Stimulated activated CD8-positive, alpha-beta memory T cell treated with anti-CD3 and anti-CD28 coated beads, Interleukin-15, amount 100 ng/mL, for 1 hour (primary cell): ENCODE results near the gene KRT35.

Experiments
- DNase-seq: peaks from one replicate; pipeline ENCODE4 v3.0.0-alpha.2; 2020; ENCODE audit warnings: low read depth

The KRT35 gene

DNA sequence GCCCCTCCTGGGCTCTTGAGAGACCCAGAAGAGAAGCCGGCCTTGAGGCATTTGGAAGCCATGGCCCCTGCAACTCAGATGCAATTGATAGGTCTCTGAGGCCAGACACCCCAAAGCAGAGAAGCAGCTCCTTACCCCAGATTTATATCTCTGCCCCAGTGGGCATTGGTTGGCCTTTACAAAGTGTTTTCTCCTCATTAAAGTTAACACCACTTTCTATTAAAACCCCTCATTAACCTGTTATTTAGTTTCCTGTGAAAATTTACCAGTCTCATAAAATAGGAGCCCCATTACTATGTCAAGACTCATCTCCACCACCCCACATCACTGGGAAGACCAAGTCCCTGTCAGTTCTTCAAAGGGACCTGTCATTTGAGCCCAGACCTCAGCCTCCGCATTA is at the start of gene KRT35:
Gene KRT35 (minus strand): TSS at position 116 of the 400 bp plus-strand sequence. CDS start 54 bp downstream, at position 62.
- DNase-seq: no peak

DNA sequence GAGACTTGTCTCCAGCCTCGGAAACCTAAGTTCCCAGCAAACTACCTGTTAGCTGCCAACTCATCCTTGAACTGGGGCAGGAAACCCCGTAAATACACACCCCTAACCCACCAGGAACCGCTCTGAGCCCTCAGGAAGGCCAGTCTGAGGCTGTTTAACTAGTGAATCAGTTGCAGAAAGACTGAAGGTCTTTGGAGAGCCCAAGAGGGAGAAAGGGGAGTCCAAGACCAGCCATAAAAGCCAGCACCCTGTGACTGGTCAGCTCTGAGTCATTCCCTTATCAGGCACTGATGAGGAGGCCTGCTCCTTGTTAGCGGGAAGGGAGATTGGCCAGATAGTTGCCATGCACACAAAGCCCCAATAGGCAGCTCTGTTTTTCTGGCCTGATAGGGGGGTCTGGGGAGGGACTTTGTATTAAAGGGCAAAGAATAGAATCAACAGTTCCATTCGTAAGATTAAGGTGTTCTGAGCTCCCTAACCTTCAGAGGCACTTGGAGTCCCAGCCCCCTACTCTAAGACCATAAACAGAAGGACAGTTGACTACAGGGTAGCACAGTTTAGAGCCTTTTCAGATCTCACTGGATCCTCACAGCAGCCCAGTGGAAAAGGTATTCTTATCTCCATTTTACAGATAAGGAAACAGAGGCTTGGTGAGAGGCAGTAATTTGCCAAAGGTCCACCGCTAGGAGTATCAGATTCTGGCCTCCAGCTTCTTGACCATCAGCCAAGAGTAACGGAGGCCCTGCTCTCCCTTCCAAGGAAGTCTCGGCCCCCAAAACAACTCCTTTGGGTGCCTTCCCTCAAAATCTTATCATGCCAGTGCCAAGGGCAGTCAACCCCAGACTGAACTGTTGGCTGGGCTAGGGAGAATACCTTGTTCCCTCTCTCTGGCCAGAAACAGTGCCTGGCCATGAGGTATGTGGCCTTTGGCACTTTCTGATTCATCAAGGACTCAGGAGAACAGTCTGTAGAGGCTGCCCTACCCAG is 49.4 kb upstream of the KRT35 start:
- DNase-seq: no peak

DNA sequence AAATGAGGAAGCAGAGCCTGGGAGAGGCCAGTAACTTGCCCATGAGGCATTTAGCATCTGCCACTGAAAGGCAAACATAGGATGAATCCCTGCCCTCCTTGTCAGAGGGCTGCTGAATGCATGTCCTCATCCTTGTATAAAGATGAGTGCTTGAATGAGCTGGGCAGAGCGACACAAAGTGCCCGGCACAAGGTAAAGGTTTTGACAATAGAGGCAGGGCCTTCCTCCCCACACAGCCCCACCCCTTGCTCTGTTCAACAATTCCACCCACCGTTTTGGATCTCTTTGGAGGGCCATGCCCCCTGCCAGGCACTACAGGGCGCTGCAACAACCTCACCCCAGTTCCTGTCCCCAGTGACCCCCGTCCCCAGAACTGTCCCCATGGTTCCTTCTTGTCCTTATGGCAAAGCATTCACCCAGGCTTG is 48.6 kb upstream of the KRT35 start:
- no peak for DNase-seq

DNA sequence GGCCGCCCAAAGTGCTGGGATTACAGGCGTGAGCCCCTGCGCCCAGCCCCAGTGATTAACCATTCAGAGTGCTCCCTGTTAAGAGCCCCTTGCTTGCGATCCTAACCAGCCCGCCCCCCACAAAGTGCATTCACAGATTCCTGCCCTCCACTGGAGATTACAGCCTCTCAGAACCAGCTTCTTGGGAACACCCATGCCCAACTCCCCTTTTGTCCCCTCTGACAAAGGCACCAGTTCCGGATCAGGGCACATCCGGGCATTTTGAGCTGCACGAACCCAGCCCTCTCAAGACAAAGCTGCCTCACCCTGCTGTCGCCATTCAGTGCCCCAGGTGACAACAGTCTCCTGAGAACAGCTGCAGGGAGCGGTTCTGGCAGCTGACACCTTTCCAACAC is 48.0 kb upstream of the KRT35 start:
- DNase-seq: no peak

DNA sequence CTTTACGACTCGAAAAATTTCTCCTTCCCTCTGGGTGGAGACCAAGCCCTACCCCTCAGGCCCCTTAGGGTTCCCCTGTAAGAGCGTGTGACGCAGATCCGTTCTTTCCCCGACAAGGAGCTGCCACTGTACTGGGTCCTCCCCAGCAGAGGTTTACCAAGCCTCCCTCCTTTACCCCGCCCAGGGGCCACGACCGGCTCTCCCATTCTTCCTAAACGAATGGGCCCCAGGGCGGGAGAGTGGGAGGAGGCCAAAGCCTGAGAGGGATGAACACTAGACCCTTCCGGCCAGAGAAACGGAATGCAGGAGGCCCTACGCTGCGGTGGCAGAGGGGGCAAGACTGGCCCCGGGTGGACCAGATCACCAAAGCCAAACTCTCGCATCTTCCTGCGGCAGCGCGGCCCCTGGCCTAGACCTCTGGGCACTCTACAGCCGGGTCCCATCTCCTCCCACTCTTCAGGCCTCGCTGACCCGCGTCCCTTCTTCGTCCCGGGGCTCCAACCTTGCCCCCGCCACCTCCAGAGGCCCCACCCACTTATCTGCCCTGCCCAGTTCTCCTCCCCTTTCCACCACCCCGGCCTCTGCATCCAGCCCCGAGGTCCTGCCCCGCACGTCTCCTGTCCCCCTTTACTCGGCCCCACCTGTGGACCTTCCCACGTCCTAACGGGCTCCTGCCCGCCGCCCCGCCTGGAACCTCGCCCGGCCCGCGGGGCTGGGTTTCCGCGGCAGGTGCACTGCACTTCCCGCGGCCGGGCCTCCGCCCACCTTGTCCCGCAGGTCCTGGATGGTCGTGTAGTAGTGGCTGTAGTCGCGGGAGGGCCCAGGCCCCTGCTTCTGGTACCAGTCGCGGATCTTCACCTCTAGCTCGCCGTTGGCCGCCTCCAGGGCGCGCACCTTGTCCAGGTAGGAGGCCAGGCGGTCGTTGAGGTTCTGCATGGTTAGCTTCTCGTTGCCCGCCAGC is 46.4 kb upstream of the KRT35 start:
- DNase-seq: no peak

DNA sequence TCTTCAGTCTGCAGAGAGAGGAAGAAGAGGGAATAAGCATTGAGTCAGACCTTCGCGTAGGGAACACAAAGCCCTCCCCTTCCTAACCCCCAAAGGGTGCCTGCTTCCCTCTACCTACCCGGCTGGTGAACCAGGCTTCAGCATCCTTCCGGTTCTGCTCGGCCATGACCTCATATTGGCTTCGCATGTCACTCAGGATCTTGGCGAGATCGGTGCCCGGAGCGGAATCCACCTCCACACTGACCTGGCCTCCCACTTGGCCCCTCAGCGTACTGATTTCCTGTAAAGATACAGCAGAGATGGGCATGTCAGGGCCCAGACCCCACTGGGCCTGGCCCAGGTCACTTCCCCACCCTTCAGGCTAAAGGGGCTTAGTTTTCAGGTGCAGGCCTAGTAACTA is 43.3 kb upstream of the KRT35 start:
- no peak for DNase-seq

DNA sequence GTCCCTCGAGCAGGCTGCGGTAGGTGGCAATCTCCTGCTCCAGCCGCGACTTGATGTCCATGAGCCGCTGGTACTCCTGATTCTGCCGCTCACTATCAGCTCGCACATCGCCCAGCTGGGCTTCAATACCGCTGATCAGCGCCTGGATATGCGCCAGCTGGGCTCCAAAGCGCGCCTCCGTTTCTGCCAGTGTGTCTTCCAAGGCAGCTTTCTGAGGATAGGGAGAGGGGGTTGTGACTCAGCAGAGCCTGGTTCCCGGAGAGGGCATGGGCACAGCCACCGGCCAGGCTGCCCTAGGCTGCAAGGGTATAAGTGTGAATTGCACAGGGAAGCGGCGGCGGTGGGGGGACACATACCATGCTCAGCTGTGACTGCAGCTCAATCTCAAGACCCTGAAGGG is 42.8 kb upstream of the KRT35 start:
- no peak for DNase-seq

DNA sequence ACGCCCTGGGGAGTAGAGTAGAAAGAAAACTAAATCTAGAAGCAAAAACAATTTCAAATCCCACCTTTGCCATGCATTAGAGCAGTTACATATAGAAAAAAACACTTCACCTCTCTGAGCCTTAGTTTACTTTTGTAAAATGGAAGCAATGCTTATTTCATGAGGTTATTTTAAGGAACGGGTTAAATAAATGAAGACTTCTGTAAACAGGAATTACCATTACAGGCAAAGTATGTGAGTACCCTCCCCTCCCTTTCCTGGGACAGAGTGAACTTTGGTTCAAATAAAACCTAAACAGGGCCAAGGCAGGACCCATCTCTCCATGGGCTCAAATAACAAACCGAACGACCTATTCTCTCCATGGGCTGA is 42.3 kb upstream of the KRT35 start:
- no peak for DNase-seq

DNA sequence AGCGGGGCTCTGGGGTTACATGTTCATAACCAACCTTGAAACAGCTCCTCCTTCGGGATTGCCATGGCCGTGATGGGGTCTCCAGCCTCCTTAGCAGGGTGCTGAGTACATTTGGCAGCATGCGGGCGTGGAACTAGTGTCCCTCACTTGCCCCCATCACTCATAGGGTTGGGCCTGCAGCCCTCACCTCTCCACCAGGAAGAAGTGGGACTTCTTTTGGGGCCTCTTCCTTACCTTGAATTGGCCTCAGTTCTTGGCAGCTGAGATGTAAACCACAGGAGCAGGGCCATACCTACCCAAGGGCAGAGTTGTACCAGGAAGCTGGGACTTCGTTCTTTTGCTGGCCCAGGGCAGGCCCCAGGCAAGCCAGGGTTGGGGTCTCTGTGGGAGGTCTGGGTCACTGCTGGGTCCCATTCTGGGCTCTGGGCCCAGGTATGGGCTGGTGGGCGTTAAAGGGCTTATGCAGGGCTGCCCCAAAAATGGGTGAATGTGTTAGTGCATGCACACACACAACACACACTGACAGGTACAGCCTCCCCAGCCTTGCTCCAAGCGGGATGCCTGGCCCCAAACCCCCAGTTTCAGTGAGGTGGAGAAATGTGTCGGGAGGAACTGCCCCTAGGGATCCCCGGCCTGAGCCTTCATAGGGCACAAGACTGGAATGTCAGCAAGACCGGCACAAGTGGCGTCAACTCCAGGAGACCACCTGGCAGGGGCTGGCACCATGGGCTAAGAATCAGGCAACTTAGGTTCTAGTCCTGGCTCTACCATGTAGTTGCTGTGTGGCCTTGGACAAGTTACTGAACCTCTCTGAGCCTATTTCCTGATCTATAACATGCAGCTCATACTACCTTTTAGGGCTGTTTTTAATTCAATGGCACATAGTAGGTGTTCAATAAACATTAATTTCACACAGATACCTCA is 41.6 kb upstream of the KRT35 start:
- DNase-seq: no peak

DNA sequence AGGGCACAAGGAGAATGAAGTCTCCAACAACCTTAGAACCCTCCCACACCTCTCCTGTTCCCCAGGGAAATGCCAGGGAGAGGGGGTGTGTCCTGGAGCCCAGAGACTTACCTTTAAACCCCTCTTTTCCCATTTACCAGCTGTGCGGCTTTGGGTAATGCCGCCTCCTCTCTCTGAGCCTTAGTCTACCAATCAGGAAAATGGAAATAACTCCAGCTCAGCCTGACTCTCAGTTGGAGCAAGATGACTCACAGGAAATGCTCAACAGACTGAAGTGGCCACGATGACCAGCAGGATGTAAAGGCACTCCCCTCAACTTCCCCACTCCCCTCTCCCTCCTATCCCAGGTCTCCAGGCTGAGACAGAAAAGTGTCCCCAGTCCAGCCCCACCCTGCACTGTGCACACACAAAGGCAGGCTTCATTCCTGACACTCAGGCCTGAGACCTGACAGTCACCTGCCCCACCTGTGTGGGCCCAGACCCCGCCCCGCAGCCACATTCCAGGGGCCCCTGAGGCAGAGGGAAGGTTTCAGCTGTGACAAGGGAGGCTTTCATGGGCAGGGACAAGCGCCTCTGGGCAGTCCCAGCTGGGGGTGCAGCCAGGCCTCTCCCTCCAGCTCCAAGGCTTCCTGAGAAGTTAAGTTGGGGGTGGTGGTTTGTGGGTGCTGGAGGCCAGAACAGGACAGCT is 40.8 kb upstream of the KRT35 start:
- DNase-seq: no peak

DNA sequence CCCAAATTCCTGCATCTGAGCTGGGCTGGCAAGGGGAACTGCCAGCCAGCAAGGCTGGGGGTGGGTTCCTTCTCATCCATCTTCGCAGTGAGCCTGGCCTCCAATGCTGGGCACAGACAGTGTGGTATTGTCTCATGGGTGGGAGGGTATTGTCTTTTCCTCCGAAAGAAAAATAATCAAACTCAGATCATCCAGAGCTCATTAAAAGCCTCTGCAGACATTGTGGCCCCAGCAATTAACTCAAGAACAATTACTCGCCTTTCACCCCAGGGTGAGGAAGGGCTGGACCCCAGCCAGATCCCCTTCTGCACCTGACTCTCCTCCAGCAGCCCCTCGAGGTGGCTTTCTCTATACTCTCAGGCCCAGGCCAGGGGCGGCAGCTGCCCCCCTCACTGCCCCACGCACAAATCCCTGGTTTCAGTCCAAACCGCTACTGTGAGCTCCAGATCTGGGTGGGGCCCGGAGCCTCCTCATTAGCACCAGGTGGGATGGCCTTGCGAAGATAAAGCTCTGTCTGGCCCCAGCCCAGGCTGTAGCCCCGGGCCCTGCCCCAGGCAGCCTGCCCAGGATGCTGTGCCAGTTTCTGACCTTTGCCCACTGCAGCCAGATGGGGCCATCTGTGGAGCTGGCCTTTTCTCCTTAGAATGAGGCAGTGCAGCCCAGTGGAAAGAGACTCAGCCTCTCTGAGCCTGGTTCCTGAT is 40.0 kb upstream of the KRT35 start:
- no peak for DNase-seq

DNA sequence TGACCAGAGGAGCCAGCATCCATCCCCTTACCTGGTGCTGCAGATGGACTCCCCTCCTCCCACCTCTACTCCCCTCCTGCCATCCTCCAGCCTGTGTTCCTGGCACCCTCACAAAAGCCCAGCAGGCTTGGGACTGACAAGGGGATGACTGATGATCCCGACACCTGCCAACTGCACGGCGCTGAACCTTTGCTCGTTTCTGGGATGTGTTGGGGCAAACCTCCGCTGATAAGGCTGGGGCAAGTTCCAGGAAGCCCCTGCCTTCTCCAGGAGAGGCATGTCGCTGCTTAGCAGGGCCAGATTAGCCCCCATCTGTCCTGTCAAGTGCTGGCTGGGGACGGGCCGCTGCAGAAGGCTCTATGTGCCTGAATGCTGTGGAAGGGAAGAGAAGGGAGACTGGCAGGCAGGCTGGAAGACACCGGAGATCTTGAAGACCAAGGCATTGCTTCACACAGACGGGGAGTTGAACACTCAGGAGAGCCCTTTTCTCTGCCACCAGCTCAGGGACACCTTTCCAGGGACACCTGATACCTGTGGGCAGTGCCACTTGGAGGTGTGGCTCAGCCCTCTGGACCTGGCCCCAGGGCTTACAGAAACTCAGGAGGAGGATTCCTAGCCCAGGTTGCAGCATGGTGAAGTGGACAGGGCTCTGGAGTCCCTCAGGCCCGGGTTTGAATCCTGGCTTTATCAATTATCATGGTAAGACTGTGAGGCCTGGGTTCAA is 38.7 kb upstream of the KRT35 start:
- no peak for DNase-seq

DNA sequence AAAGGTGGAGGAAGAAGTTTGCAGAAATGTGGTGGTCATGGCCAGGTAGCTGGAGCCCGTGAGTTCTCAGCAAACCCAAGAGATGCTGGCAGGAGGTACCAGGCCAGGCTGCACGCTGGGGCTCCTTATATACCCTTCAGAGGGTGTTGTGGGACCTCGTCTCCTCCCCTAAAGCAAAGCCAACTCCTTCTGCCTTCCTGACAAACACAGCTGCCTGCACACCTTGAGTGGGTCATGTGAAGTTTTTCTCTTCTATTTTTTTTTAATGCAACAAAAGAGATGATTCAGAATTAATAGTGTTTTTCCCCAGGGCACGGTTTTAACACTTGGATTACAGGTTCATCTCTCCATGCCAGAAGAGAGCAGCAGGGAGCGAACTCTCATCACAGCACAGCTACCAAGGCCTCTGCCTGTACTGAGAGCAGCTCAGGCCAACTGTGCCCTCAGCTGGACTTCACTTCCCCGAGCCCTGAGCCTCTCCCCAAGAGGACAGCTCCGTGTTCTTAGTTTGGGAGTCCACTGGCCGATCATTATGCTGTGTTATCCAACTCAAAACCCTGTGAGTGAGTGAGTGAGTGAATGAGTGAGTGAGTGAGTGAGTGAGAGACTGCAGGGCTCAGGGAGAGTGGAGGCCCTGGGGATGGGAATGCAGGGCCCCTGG is 38.0 kb upstream of the KRT35 start, which contains the start of gene KRT15:
Gene KRT15 (minus strand): TSS at position 102 of the 661 bp plus-strand sequence. CDS start 63 bp downstream, at position 39.
- DNase-seq: no peak

DNA sequence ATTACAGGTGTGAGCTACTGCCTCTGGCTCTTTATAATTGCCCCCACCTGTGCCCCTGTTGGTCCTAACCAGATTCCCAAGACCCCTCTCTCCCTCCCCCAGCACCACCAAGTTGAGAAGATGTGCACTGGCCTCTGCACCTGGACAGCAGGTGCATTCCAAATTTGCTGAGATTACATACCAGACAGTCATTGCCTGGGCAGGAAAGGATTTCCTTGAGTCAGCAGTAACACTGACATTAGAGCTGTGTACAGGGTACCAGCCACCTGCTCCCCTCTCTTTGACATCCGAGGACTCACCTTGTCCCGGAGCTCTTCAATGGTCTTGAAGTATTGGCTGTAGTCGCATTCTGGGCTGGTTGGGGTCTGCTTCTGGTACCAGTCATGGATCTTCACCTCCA is 37.1 kb upstream of the KRT35 start:
- no peak for DNase-seq

DNA sequence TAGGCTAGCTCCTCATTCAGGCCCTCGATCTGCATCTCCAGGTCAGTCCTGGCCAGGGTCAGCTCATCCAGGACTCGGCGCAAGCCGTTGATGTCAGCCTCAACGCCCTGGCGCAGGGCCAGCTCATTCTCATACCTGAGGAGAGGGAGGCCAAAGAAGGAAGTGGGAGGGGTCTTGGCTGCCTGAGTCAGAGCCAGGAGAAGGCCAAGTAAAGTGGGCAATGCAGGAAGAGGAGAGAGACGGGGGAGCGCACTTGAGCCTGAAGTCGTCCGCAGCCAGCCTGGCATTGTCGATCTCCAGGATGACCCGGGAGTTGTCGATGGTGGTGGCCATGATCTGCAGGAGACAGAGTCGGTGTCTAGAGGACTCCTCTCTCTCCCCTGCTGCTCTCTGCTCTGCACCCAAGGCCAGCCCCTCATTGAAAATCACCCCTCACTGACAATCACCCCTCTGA is 35.9 kb upstream of the KRT35 start:
- DNase-seq: no peak

DNA sequence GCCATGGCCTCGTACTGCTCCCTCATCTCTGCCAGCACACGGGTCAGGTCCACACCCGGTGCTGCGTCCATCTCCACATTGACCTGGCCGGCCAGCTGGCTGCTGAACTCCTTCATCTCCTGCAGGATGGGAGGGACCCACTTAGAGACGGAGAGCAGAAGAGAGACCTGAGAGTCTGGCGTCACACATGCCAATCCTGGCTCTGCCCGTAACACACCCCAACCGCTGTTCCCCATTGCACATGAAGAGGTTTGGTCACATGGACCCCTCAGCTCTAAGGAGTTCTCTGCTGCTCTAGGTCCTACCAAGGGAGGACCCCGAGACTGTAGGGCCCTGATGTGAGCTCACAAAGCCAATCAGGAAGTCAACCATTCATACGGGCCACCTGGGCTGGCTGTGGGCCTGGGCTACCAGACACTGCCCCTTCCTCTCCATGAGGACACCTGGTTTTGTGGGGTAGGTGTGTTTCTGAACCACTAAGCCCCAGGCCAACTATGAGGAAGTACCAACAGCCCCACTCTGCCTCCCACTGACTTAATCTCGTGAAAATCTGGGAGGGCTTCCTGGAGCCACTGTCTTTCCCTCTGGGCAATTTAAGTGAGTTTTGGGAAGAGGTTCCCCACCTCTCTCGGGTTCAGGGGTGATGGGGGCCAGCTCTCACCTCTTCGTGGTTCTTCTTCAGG is 35.3 kb upstream of the KRT35 start:
- DNase-seq: no peak

DNA sequence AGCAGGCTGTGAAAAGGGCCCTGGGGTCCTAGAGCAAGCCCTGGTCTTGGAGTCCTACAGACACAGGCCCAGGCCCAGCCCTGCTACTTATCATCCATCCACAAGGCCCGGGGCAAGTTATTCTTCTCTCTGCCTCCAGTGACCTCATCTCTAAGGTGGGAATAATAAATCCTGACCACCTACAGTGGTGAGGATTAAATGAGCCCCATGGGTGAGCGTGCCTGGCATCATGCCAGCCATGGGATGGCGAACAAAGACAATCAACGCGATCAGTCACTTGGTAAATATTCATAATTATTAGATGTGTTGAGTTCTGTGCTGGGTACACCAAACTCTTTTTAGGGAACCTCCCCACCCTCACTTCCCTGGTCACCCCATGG is 32.2 kb upstream of the KRT35 start:
- no peak for DNase-seq

DNA sequence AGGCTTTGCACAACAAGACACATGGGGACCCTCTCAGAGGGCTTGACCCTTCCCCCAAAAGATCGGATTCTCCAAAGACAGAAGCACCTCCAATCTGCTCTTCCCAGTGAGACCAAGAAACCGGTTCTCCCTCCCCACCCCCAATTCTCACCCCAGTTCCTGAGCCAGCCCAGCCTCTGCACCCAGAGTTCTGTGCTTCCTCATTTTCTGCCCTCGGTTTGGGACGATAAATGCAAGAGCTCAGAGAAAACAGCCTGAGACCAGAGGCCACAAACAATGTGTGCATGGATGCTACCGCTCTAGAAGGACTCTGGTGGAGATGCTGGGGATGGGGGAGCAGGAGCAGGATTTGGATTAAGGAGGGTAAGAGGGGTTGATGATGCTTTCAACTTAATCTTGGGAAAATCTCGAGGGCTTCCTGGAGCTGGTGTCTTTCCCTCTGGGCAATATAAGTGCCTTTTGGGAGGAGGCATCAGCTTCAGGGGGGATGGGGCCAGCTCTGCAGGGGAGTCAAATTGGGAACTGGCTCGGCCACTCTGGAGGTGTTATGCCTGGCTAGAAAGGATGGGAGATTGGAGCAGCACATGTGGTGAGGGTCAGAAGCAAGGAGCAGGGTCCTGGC is 31.7 kb upstream of the KRT35 start:
- no peak for DNase-seq
